ENCODE measurements around the gene TNS3. TPM values are rescaled to one million over a fixed set of nuclear protein-coding genes. Genes with fewer than 3 reads are reported as not detected.

Gene TNS3
- total and polyA plus RNA-seq, 10 of the 15 experiments (the other 5 are each of a cell fraction or from before 2014, with no cell fraction given) = 0.27 to 2.7 (median 0.79) TPM

DNA sequence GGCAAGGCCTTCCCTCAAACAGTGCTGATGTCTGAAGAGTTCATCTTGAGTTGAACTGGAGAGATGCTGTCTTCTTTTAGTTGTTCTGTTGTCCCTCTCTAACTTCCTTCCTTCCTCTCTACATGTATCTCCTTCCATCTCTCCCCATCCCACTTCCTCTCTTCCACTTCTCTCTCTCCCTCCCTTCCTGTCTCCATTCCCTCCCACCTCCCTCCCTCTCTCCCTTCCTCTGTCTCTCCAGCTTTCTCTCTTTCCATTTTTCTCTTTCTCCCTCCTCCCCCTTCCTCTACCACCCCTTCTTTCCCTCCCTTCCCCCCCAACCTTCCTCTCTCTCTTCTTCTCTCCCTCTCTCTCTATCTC is 40.7 kb upstream of the TNS3 start:
- TF ChIP-seq PAX8 (IDR thresholded peaks at IDR 0.05) (no peak), CEBPB (IDR thresholded peaks at IDR 0.05; ENCODE audit: borderline replicate concordance in 1 of 2, low read depth in 2 of 2, low read length in 2 of 2) (no peak), MYB (IDR thresholded peaks at IDR 0.05; ENCODE audit: borderline replicate concordance, low read depth, low read length) (no peak), ESRRA (IDR thresholded peaks at IDR 0.05; ENCODE audit: low read length) (no peak), TCF3 (IDR thresholded peaks at IDR 0.05; ENCODE audit: borderline replicate concordance, insufficient read depth, low read depth, low read length) (no peak), EED (IDR thresholded peaks at IDR 0.05; ENCODE audit: low read depth) (no peak), ZBED1 (IDR thresholded peaks at IDR 0.05; ENCODE audit: borderline replicate concordance) (no peak), ZNF274 (IDR thresholded peaks at IDR 0.05; ENCODE audit: insufficient read depth, insufficient read length) (no peak), CREB1 (IDR thresholded peaks at IDR 0.05; ENCODE audit: low read depth) (no peak), NR2F1 (conservative IDR thresholded peaks at IDR 0.05) (no peak), WRNIP1 (IDR thresholded peaks at IDR 0.05; ENCODE audit: borderline replicate concordance, low read depth, low read length) (no peak), PML (IDR thresholded peaks at IDR 0.05; ENCODE audit: low read length) (no peak), RAD51 (IDR thresholded peaks at IDR 0.05) (no peak), BCL11A (IDR thresholded peaks at IDR 0.05; ENCODE audit: low read depth, low read length) (no peak), BHLHE40 (IDR thresholded peaks at IDR 0.05; ENCODE audit: borderline replicate concordance in 1 of 2, low read depth in 2 of 2, low read length in 1 of 2) (no peak), SIX5 (IDR thresholded peaks at IDR 0.05; ENCODE audit: low read depth, low read length, severe bottlenecking) (no peak)
- TF ChIP-seq, protein P1, sequence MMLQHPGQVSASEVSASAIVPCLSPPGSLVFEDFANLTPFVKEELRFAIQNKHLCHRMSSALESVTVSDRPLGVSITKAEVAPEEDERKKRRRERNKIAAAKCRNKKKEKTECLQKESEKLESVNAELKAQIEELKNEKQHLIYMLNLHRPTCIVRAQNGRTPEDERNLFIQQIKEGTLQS (IDR thresholded peaks at IDR 0.05; ENCODE audit: borderline replicate concordance, extremely low read depth, low read depth, low read length) = no peak
- Histone ChIP-seq H3K4me3 (no peak overlapping the region), H4K20me1 (ENCODE audit: control insufficient read depth, insufficient read depth) (no peaks in the 10 kb centered on the region), H3K27me3 (replicated peaks in 1 of 2; ENCODE audit: control insufficient read depth in 2 of 2, insufficient read depth in 2 of 2, low read length in 1 of 2) (peaks cover 0 to 3% of the 10 kb centered on the region in 2 experiments; a peak in 2 of 4 replicates), H3K9ac (ENCODE audit: control insufficient read depth, insufficient read depth, low read length) (no peak overlapping the region), H3K36me3 (ENCODE audit: control insufficient read depth in 2 of 2, insufficient read depth in 2 of 2, low read length in 1 of 2) (no peaks in the 10 kb centered on the region), H3K9me3 (replicated peaks; ENCODE audit: control insufficient read depth, insufficient read depth, low read length) (no peaks in the 10 kb centered on the region), H3K4me2 (ENCODE audit: control insufficient read depth, insufficient read depth) (no peak overlapping the region), H3K79me2 (ENCODE audit: control insufficient read depth, insufficient read depth, low read length) (no peaks in the 10 kb centered on the region), H3K27ac (ENCODE audit: control insufficient read depth, insufficient read depth) (no peak overlapping the region), H3K4me1 (ENCODE audit: control insufficient read depth, insufficient read depth, low read length) (peaks cover 6% of the 10 kb centered on the region), H2AFZ (ENCODE audit: control insufficient read depth, low read depth, low read length) (no peak overlapping the region)
- RAD21 ChIA-PET (ENCODE audit: unreplicated experiment) = no interaction called here
- ATAC-seq (no peak), FAIRE-seq (no peak), DNase-seq (ENCODE audit: low read depth, low spot score) (no peak)
- SMC1A ChIA-PET (ENCODE audit: uncharacterized antibody, unreplicated experiment) = no interaction called here
- POLR2A ChIA-PET = no interaction called here
- intact Hi-C loops (cut with micrococcal nuclease; ENCODE audit: unreplicated experiment) (loop anchor here (5.0 kb wide), 1 partner anchor 65 kb away; no protein-coding TSS in a partner anchor), in situ Hi-C loops (cut with MboI) (no loop called here)
- CTCF ChIA-PET = no interaction called here
- no TSS peak for BruUV-seq (replicated peaks)

Measured in GM12878 (cell line).